ENCODE measurements around the gene PRDM9. TPM values are rescaled to one million over a fixed set of nuclear protein-coding genes. Genes with fewer than 3 reads are reported as not detected.
A peak's percentile ranks its signal among the peaks of the same experiment; 100 is the strongest.

Gene PRDM9
- total RNA-seq (2011; cell fraction: chromatin; rRNA removed; ENCODE audit: low replicate concordance): 0.39 and 0.46 TPM in 2 replicates
- total RNA-seq (2011; cell fraction: nucleolus; rRNA removed): 0.33 and 0.39 TPM in 2 replicates
- total RNA-seq (2011; cell fraction: nucleoplasm; rRNA removed): 0.15 TPM in 2 replicates
- total RNA-seq (2014; rRNA removed): 0.41 TPM in 2 replicates
- 0.51 and 0.83 TPM in 2 replicates for total RNA-seq (2014; rRNA removed; fragmentation: Illumina TruSeq; extraction: Trizol)
- total RNA-seq (2015; rRNA removed; fragmentation: Illumina TruSeq; extraction: Trizol): 0.30 and 0.47 TPM in 2 replicates
- 0.33 and 0.47 TPM in 2 replicates for total RNA-seq (2021)
- polyA plus RNA-seq (2011; rRNA removed): 0.32 and 1.0 TPM in 2 replicates
- polyA plus RNA-seq (2011; cell fraction: cytosol; rRNA removed): 0.12 and 0.52 TPM in 2 replicates
- 0.41 and 2.2 TPM in 2 replicates for polyA plus RNA-seq (2011; cell fraction: nucleus; rRNA removed)
- 0.68 and 2.4 TPM in 2 replicates for polyA plus RNA-seq (2012)
- polyA plus RNA-seq (2014; fragmentation: Illumina TruSeq; extraction: Trizol): 1.0 TPM in 2 replicates
- polyA plus RNA-seq (2014; fragmentation: Nextera tagmentation; extraction: Ambion mirVana): under 1 TPM; 0.03 to 0.04 TPM
- 0.49 and 1.2 TPM in 2 replicates for polyA plus RNA-seq (2014; rRNA removed)
- polyA minus RNA-seq (2011; rRNA and poly(A)+ RNA removed): 0.30 and 0.84 TPM in 2 replicates
- not detected in 2 replicates for polyA minus RNA-seq (2011; cell fraction: cytosol; rRNA and poly(A)+ RNA removed)
- 0.11 and 0.54 TPM in 2 replicates for polyA minus RNA-seq (2011; cell fraction: nucleus; rRNA and poly(A)+ RNA removed)
- percentile 32 among the genes with signal in this experiment for Bru-seq, nascent RNA
- percentile 35 among the genes with signal in this experiment for BruChase-seq, experiment 1, labeled RNA remaining after a 2-hour chase
- BruChase-seq, experiment 2, labeled RNA remaining after a 6-hour chase: percentile 41 among the genes with signal in this experiment
- long read RNA-seq, experiment 1: 0 reads
- long read RNA-seq, experiment 2: 0 reads
- long read RNA-seq, experiment 3: 0 reads

- Histone ChIP-seq H3K4me2 (ENCODE audit: insufficient read depth, low read length) (no peak within 1 kb of the TSS), H4K20me1 (replicated peaks; ENCODE audit: control insufficient read depth, insufficient read depth, low read length) (no peaks in the 10 kb centered on the region), H3K27ac (ENCODE audit: extremely low read depth, low read depth, low read length) (no peak within 1 kb of the TSS), H2AFZ (ENCODE audit: low read depth, low read length) (no peak within 1 kb of the TSS), H3K9me1 (ENCODE audit: control insufficient read depth, insufficient read depth, low read length) (no peaks in the 10 kb centered on the region), H3K9me3 (replicated peaks; ENCODE audit: control insufficient read depth, insufficient read depth, low read depth, low read length) (no peaks in the 10 kb centered on the region), H3K36me3 (ENCODE audit: control insufficient read depth, insufficient read depth, low read length) (no peaks in the 10 kb centered on the region), H3K4me1 (replicated peaks in 1 of 2; ENCODE audit: control insufficient read depth in 2 of 2, insufficient read depth in 2 of 2, low read length in 2 of 2) (no peaks in the 10 kb centered on the region), H3K27me3 (ENCODE audit: control insufficient read depth in 2 of 2, insufficient read depth in 2 of 2, low read length in 2 of 2) (no peaks in the 10 kb centered on the region), H3K9ac (ENCODE audit: insufficient read depth in 1 of 2, low read depth in 2 of 2, low read length in 2 of 2) (no peak within 1 kb of the TSS), H3K79me2 (ENCODE audit: control insufficient read depth, insufficient read depth, low read length) (no peaks in the 10 kb centered on the region), H3K4me3 (no peak within 1 kb of the TSS)
- DNase-seq (ENCODE audit: extremely low read depth in 1 of 4, low spot score in 3 of 4) (peak; percentile 7 to 19 (median 16)), FAIRE-seq (no peak), ATAC-seq (peak; percentile 55)
- intact Hi-C loops (cut with micrococcal nuclease) (no loop called here), in situ Hi-C loops (cut with MboI) (no loop called here)
- ChIA-PET POLR2A (no interaction called here), CTCF (ENCODE audit: low intra/inter-chr PET ratio) (no interaction called here)
- TF ChIP-seq SMAD4 (CRISPR knock-in tag; conservative IDR thresholded peaks at IDR 0.05) (no peak), RBM25 (IDR thresholded peaks at IDR 0.05; ENCODE audit: low read depth, low read length, severe bottlenecking) (no peak), ZNF830 (CRISPR knock-in tag; IDR thresholded peaks at IDR 0.05) (no peak), SMAD1 (IDR thresholded peaks at IDR 0.05; ENCODE audit: low read depth, low read length, partially characterized antibody) (no peak), COPS2 (conservative IDR thresholded peaks at IDR 0.05) (no peak), MXD1 (CRISPR knock-in tag; IDR thresholded peaks at IDR 0.05; ENCODE audit: borderline replicate concordance, poor library complexity, severe bottlenecking) (no peak), ZBTB8A (IDR thresholded peaks at IDR 0.05; ENCODE audit: partially characterized antibody) (no peak), CHD1 (IDR thresholded peaks at IDR 0.05; ENCODE audit: low read length) (no peak), NRF1 (conservative IDR thresholded peaks at IDR 0.05 in 1 of 2, IDR thresholded peaks at IDR 0.05 in 1 of 2) (peak; percentile 55 to 68), PKNOX1 (IDR thresholded peaks at IDR 0.05) (peak; percentile 83)
- 15% methylated on average over 20 of the region's 27 CpGs for WGBS (ENCODE audit: insufficient coverage, low coverage, missing lambda C conversion rate)
- BruUV-seq (replicated peaks): no TSS peak
These were observed at the start of gene PRDM9 for GRCh38 chr5:23507278-23507685. PRDM9 (plus strand) TSS chr5:23507609; CDS start chr5:23509034, 1,425 bp downstream.
